IPS-15b (cell line): ENCODE results near the gene CCNG2.

Experiments used
- H3K27me3 ChIP-seq: one replicate; pipeline ENCODE4 v1.6.1; 2013; ENCODE audit warnings: low read length; ENCODE audit not compliant: control insufficient read depth, insufficient read depth
- H3K36me3 ChIP-seq: one replicate; pipeline ENCODE4 v1.6.1; 2013; ENCODE audit warnings: low read length; ENCODE audit not compliant: control insufficient read depth, insufficient read depth
- H3K4me1 ChIP-seq: one replicate; pipeline ENCODE4 v1.6.1; 2013; ENCODE audit warnings: mild to moderate bottlenecking, low read length; ENCODE audit not compliant: control insufficient read depth, insufficient read depth
- H3K4me3 ChIP-seq: one replicate; pipeline ENCODE4 v1.5.1; 2013; ENCODE audit warnings: low read depth, low read length
- H3K9ac ChIP-seq: one replicate; pipeline ENCODE4 v1.6.1; 2013; ENCODE audit warnings: low read depth, mild to moderate bottlenecking, low read length
- H3K9me3 ChIP-seq: one replicate; pipeline ENCODE4 v1.6.1; 2013; ENCODE audit warnings: mild to moderate bottlenecking, low read length; ENCODE audit not compliant: control insufficient read depth, insufficient read depth

The CCNG2 gene

DNA sequence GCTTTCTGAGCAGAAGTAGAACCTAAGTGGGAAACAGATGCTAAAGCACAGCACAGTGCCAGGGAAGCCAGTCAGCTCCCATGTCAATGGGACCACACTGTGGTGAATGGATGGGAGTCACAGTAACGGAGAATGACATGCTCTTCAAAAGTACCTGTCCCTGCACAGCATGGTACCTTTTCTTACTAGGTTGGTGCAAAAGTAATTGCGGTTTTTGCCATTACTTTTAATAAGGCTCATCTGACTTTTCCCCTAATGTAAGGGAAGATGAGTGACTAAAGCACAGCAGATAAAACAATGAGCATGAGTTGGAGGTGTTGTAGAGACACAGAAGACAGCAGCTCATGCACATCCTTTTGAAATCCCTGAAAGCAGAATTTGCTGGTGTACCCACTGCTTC lies 62.3 kb downstream of the CCNG2 start:
- no peaks in the 10 kb centered on the region for H3K4me1 ChIP-seq
- H3K9me3 ChIP-seq = no peaks in the 10 kb centered on the region
- H3K27me3 ChIP-seq = peaks cover 10% of the 10 kb centered on the region
- H3K36me3 ChIP-seq = no peaks in the 10 kb centered on the region
- no peak overlapping the region for H3K9ac ChIP-seq
- no peak overlapping the region for H3K4me3 ChIP-seq
